CD4-positive, CD25-positive, alpha-beta regulatory T cell (primary cell): Measurements from ENCODE around the gene CUX1. TPM values are rescaled to one million over a fixed set of nuclear protein-coding genes. Genes with fewer than 3 reads are reported as not detected.

Experiments used
- ATAC-seq, 2 donors: fragments of 150-1000 bp; cut with Tn5 transposase; one replicate each; pipeline ENCODE4 v1.10.0; 2021; ENCODE audit warnings: low read depth in 2 of 2, moderate number of reproducible peaks in 2 of 2, moderate library complexity in 1 of 2
- DNase-seq, 3 donors: peaks; one replicate each; pipeline versions ENCODE4 v3.0.0 to v3.0.0-alpha.2; 2012 to 2022; ENCODE audit warnings: mixed read lengths in 1 of 3
- H3K27ac ChIP-seq: one replicate; pipeline ENCODE4 v1.7.0; 2013; ENCODE audit warnings: mild to moderate bottlenecking, low read length; ENCODE audit not compliant: insufficient read depth, poor library complexity, severe bottlenecking
- H3K27me3 ChIP-seq: one replicate; pipeline ENCODE4 v1.7.0; 2013; ENCODE audit warnings: low read length; ENCODE audit not compliant: control insufficient read depth, insufficient read depth
- H3K36me3 ChIP-seq: one replicate; pipeline ENCODE4 v1.7.0; 2013; ENCODE audit warnings: mild to moderate bottlenecking, low read length, moderate library complexity; ENCODE audit not compliant: control insufficient read depth, insufficient read depth
- H3K4me1 ChIP-seq: 2 replicates; pipeline ENCODE4 v1.7.0; 2013; ENCODE audit warnings: mild to moderate bottlenecking, low read length; ENCODE audit not compliant: insufficient read depth, control insufficient read depth, poor library complexity, severe bottlenecking
- H3K4me3 ChIP-seq: one replicate; pipeline ENCODE4 v1.7.0; 2013; ENCODE audit warnings: low read depth, mild to moderate bottlenecking, low read length, moderate library complexity
- H3K9me3 ChIP-seq, 2 experiments: 1 replicate in 1 of 2; 2 replicates in 1 of 2; pipeline ENCODE4 v1.7.0; 2013; ENCODE audit warnings: low read length in 2 of 2, mild to moderate bottlenecking in 1 of 2, moderate library complexity in 1 of 2; ENCODE audit not compliant: control insufficient read depth in 2 of 2
- H3K27ac Mint-ChIP-seq, 3 donors: one replicate each; pipeline ENCODE4 v1.8.0; 2020 to 2022; ENCODE audit warnings: mild to moderate bottlenecking in 3 of 3, mixed read lengths in 3 of 3, moderate library complexity in 2 of 3
- H3K27me3 Mint-ChIP-seq: one replicate; pipeline ENCODE4 v1.8.0; 2022; ENCODE audit warnings: mild to moderate bottlenecking, mixed read lengths
- H3K36me3 Mint-ChIP-seq: one replicate; pipeline ENCODE4 v1.8.0; 2020; ENCODE audit warnings: mixed read lengths
- H3K4me1 Mint-ChIP-seq, 4 donors: one replicate each; pipeline ENCODE4 v1.8.0; 2020 to 2022; ENCODE audit warnings: mixed read lengths in 4 of 4, mild to moderate bottlenecking in 1 of 4
- H3K4me3 Mint-ChIP-seq, 4 donors: one replicate each; pipeline ENCODE4 v1.8.0; 2020 to 2022; ENCODE audit warnings: mild to moderate bottlenecking in 4 of 4, mixed read lengths in 4 of 4, moderate library complexity in 3 of 4
- H3K9me3 Mint-ChIP-seq, 7 donors: one replicate each; pipeline ENCODE4 v1.8.0; 2020 to 2022; ENCODE audit warnings: mixed read lengths in 7 of 7, mild to moderate bottlenecking in 3 of 7, moderate library complexity in 2 of 7
- polyA plus RNA-seq, 4 donors: library from polyadenylated mRNA; unstranded; fragments of 300-500 nt; fragmentation: Illumina TruSeq; gene quantifications; one replicate each; pipeline ENCODE4 v1.2.3, GENCODE V29; 2021
- total RNA-seq: library from RNA; stranded (reverse); gene quantifications from one replicate; pipeline ENCODE4 v1.2.3, GENCODE V29; 2022

The CUX1 gene
- total and polyA plus RNA-seq, 5 donors from 2014 or later: 6.0 to 45.1 (median 7.8) TPM

- H3K27ac Mint-ChIP-seq: no peak overlapping the region
- H3K4me1 Mint-ChIP-seq: no peaks in the 10 kb centered on the region
- no peak for DNase-seq
- H3K27me3 Mint-ChIP-seq: no peaks in the 10 kb centered on the region
- Histone ChIP-seq H3K27ac (no peak overlapping the region), H3K4me3 (no peak overlapping the region), H3K9me3 (no peaks in the 10 kb centered on the region), H3K36me3 (peaks cover 35% of the 10 kb centered on the region), H3K27me3 (no peaks in the 10 kb centered on the region), H3K4me1 (no peaks in the 10 kb centered on the region)
- peaks cover 34% of the 10 kb centered on the region for H3K36me3 Mint-ChIP-seq
- no peak overlapping the region for H3K4me3 Mint-ChIP-seq
- ATAC-seq: no peak
- H3K9me3 Mint-ChIP-seq: no peaks in the 10 kb centered on the region
Observed at GRCh38 chr7:102195361-102195760, 377.9 kb downstream of the CUX1 start.

GRCh38 chr7:102196028-102196427 is 378.6 kb downstream of the CUX1 start:
- ATAC-seq (no peak), DNase-seq (no peak)
- Histone ChIP-seq H3K36me3 (peaks cover 40% of the 10 kb centered on the region), H3K4me3 (no peak overlapping the region), H3K27me3 (no peaks in the 10 kb centered on the region), H3K27ac (no peak overlapping the region), H3K9me3 (no peaks in the 10 kb centered on the region), H3K4me1 (no peaks in the 10 kb centered on the region)
- H3K27me3 Mint-ChIP-seq: no peaks in the 10 kb centered on the region
- H3K36me3 Mint-ChIP-seq: peaks cover 28% of the 10 kb centered on the region
- no peak overlapping the region for H3K27ac Mint-ChIP-seq
- H3K4me1 Mint-ChIP-seq: no peaks in the 10 kb centered on the region
- H3K4me3 Mint-ChIP-seq: no peak overlapping the region
- no peaks in the 10 kb centered on the region for H3K9me3 Mint-ChIP-seq

DNA sequence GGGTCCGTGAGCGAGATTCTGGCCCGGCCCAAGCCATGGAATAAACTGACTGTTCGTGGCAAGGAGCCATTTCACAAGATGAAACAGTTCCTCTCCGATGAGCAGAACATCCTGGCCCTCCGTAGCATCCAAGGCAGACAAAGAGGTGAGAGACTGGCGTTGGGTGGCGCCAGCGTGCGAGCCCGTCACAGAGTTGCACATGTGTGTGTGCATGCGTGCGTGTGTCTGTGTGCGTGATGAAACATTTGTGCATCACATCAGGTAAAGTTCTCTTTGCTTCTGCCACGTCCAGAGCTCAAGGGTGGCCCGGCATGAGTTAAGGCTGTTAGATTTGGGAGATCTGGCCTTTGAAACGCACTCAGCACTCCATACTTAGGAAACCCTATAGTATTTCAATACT is 379.7 kb downstream of the CUX1 start:
- peaks cover 25% of the 10 kb centered on the region for H3K36me3 Mint-ChIP-seq
- Histone ChIP-seq H3K27ac (no peak overlapping the region), H3K4me3 (no peak overlapping the region), H3K27me3 (no peaks in the 10 kb centered on the region), H3K9me3 (no peaks in the 10 kb centered on the region), H3K36me3 (peaks cover 43% of the 10 kb centered on the region), H3K4me1 (no peaks in the 10 kb centered on the region)
- no peaks in the 10 kb centered on the region for H3K4me1 Mint-ChIP-seq
- ATAC-seq: no peak
- H3K27me3 Mint-ChIP-seq: no peaks in the 10 kb centered on the region
- DNase-seq: no peak
- no peaks in the 10 kb centered on the region for H3K9me3 Mint-ChIP-seq
- H3K4me3 Mint-ChIP-seq: no peak overlapping the region
- H3K27ac Mint-ChIP-seq: no peak overlapping the region

DNA sequence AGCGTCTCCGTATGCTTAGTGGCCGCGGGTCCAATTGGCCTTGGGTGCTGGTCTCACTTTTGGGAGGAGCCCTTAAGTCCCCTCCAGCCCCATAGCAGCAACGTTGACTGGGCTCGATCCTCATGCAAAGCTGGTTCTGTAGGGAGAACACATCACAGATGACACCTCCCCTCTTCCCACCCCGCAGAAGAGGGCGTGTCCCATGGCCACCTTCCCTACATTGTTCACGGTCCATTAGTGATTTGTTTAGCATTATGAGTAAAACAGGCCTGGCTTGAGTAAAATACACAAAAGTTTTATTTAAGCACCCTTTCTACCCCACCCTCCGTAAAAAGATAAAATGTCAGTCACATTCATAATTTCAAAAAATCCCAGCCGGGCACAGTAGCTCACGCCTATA is 380.2 kb downstream of the CUX1 start:
- Mint-ChIP-seq H3K4me3 (no peak overlapping the region), H3K4me1 (no peaks in the 10 kb centered on the region), H3K36me3 (peaks cover 23% of the 10 kb centered on the region), H3K27ac (peak overlapping the region in 1 of 3 donors; percentile 69), H3K9me3 (no peaks in the 10 kb centered on the region), H3K27me3 (no peaks in the 10 kb centered on the region)
- Histone ChIP-seq H3K27me3 (no peaks in the 10 kb centered on the region), H3K9me3 (no peaks in the 10 kb centered on the region), H3K27ac (no peak overlapping the region), H3K36me3 (peaks cover 43% of the 10 kb centered on the region), H3K4me3 (no peak overlapping the region), H3K4me1 (no peaks in the 10 kb centered on the region)
- DNase-seq (no peak), ATAC-seq (no peak)

GRCh38 chr7:102198417-102198956 is 381.1 kb downstream of the CUX1 start:
- no peaks in the 10 kb centered on the region for H3K4me1 Mint-ChIP-seq
- Histone ChIP-seq H3K4me1 (no peaks in the 10 kb centered on the region), H3K36me3 (peaks cover 44% of the 10 kb centered on the region), H3K4me3 (no peak overlapping the region), H3K27me3 (no peaks in the 10 kb centered on the region), H3K9me3 (no peaks in the 10 kb centered on the region), H3K27ac (no peak overlapping the region)
- H3K36me3 Mint-ChIP-seq: peaks cover 24% of the 10 kb centered on the region
- no peaks in the 10 kb centered on the region for H3K27me3 Mint-ChIP-seq
- ATAC-seq: no peak
- no peaks in the 10 kb centered on the region for H3K9me3 Mint-ChIP-seq
- DNase-seq: no peak
- no peak overlapping the region for H3K4me3 Mint-ChIP-seq
- no peak overlapping the region for H3K27ac Mint-ChIP-seq

GRCh38 chr7:102201576-102201975 is 384.1 kb downstream of the CUX1 start:
- Mint-ChIP-seq H3K36me3 (peaks cover 35% of the 10 kb centered on the region), H3K4me1 (no peaks in the 10 kb centered on the region), H3K27me3 (no peaks in the 10 kb centered on the region), H3K9me3 (no peaks in the 10 kb centered on the region), H3K4me3 (no peak overlapping the region), H3K27ac (no peak overlapping the region)
- no peak for ATAC-seq
- Histone ChIP-seq H3K36me3 (peaks cover 53% of the 10 kb centered on the region), H3K27me3 (no peaks in the 10 kb centered on the region), H3K4me3 (no peak overlapping the region), H3K4me1 (no peaks in the 10 kb centered on the region), H3K9me3 (no peaks in the 10 kb centered on the region), H3K27ac (no peak overlapping the region)
- DNase-seq: no peak

- no peak overlapping the region for H3K27ac ChIP-seq
- DNase-seq (no peak), ATAC-seq (no peak)
- no peak overlapping the region for H3K4me3 Mint-ChIP-seq
- H3K36me3 Mint-ChIP-seq: peaks cover 31% of the 10 kb centered on the region
- no peak overlapping the region for H3K4me3 ChIP-seq
- H3K4me1 Mint-ChIP-seq: no peaks in the 10 kb centered on the region
- H3K27ac Mint-ChIP-seq: no peak overlapping the region
- no peaks in the 10 kb centered on the region for H3K4me1 ChIP-seq
- H3K27me3 Mint-ChIP-seq: no peaks in the 10 kb centered on the region
- H3K9me3 Mint-ChIP-seq: peaks cover 0 to 2% (median 0%) of the 10 kb centered on the region in 7 donors
- H3K27me3 ChIP-seq: no peaks in the 10 kb centered on the region
- H3K36me3 ChIP-seq: peaks cover 44% of the 10 kb centered on the region
- no peaks in the 10 kb centered on the region for H3K9me3 ChIP-seq
Observed at GRCh38 chr7:102202556-102202955, 385.1 kb downstream of the CUX1 start.

DNA sequence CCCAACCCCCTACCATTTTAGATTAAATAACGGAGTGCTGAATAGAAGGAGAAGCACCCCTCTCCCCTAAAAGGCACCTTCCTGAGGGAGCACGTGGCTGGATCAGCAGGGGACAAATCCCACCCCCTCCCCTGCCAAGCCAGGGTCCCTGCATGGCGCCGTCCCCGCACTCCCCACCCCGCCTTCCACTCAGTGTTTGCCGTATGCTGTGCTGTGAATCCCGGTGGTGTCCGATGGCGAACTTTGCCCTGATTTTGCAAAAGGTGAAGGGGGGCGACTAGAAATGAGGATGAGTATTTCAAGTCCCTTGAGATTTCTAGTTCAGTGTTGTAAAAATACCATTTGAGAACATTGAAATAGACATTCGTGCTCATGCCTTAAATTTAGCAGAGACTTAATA is 385.8 kb downstream of the CUX1 start:
- Histone ChIP-seq H3K4me3 (no peak overlapping the region), H3K4me1 (no peaks in the 10 kb centered on the region), H3K36me3 (peaks cover 42% of the 10 kb centered on the region), H3K27me3 (no peaks in the 10 kb centered on the region), H3K9me3 (no peaks in the 10 kb centered on the region), H3K27ac (no peak overlapping the region)
- ATAC-seq (no peak), DNase-seq (no peak)
- peaks cover 0 to 2% (median 0%) of the 10 kb centered on the region in 7 donors for H3K9me3 Mint-ChIP-seq
- no peaks in the 10 kb centered on the region for H3K27me3 Mint-ChIP-seq
- peaks cover 31% of the 10 kb centered on the region for H3K36me3 Mint-ChIP-seq
- H3K4me1 Mint-ChIP-seq: no peaks in the 10 kb centered on the region
- H3K4me3 Mint-ChIP-seq: no peak overlapping the region
- no peak overlapping the region for H3K27ac Mint-ChIP-seq
